ENCODE results near the gene REEP3.
"Not testable (repeated sequence)": the region's sequence is repeated elsewhere in the genome, so short reads cannot be mapped to it uniquely, and the experiment has no call there.

REEP3 gene

DNA sequence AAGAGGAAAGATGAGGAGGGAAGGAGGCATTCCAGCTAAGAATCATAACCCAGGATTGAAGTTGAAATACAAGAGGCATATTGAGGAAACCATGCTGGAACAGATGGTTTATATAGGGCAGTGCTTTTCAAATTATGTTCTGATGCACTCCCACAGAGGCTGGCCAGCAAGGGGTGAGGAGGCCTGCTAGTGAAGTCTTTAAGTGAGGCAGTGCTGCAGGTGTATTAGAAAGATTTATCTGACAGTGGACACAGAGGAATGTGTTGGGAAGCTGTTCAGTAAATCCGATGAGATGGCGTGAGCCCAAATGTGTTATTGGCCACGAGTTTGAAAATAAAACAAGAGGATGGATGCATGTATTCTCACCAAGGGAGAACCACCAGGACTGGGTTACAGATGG, 28.6 kb downstream of the REEP3 start:
- no peak for DNase-seq (ENCODE audit: low read depth)

- no peak for DNase-seq (ENCODE audit: low read depth)
These were observed 31.8 kb downstream of the REEP3 start for GRCh38 chr10:63553031-63553430.

- no peak for DNase-seq (ENCODE audit: low read depth)
These were observed 32.3 kb downstream of the REEP3 start for GRCh38 chr10:63553473-63553872.

- DNase-seq (ENCODE audit: low read depth): no peak
These were observed 33.5 kb downstream of the REEP3 start for GRCh38 chr10:63554657-63555056.

- no peak for DNase-seq (ENCODE audit: low read depth)
These were observed 34.1 kb downstream of the REEP3 start for GRCh38 chr10:63555330-63555729.

DNA sequence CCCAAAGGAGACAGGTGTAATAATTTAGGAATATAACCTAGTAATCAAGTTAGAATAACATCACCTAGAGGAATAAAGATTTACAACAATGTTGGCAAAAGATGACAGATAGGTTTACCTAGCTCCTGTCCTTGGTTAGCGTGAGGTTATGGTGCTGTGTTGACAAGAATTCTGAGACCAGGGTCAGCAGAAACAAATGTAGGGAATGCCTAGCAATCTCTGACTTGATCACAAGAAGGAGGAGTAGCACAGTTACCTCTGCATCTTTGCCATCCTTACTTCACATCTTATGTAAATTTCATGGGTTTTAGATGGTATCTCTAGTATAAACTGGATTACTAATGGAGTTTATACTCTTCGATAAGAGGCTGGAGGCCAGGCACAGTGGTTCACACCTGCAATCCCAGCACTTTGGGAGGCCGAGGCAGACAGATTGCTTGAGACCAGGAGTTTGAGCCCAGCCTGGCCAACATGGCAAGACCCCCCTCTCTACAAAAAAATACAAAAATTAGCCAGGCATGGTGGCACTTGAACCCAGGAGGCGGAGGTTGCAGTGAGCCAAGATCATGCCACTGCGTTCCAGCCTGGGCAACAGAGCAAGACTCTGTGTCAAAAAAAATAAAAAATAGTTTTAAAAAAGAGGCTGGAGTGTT, 37.1 kb downstream of the REEP3 start:
- DNase-seq (ENCODE audit: low read depth): no peak

DNA sequence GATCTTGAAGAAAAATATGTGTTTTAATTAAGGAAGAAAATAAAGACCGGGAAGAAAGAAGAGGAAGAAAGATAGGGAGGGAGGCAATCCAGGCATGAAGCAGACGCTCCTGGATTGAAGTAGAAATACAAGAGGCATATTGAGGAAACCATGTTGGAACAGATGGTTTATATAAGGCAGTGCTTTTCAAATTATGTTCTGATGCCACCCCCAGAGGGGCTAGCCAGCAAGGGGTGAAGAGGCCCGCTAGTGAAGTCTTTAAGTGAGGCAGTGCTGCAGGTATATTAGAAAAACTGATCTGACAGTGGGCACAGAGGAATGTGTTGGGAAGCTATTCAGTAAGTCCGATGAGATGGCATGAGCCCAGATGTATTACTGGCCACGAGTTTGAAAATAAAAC, 40.1 kb downstream of the REEP3 start:
- DNase-seq (ENCODE audit: low read depth): no peak

- DNase-seq (ENCODE audit: low read depth): no peak
These were observed 41.2 kb downstream of the REEP3 start for GRCh38 chr10:63562391-63562790.

- DNase-seq (ENCODE audit: low read depth): no peak
These were observed 41.7 kb downstream of the REEP3 start for GRCh38 chr10:63562857-63563256.

GRCh38 chr10:63563623-63564022, 42.4 kb downstream of the REEP3 start:
- DNase-seq (ENCODE audit: low read depth): no peak

GRCh38 chr10:63564731-63565130, 43.5 kb downstream of the REEP3 start:
- DNase-seq (ENCODE audit: low read depth): not testable (repeated sequence)

DNA sequence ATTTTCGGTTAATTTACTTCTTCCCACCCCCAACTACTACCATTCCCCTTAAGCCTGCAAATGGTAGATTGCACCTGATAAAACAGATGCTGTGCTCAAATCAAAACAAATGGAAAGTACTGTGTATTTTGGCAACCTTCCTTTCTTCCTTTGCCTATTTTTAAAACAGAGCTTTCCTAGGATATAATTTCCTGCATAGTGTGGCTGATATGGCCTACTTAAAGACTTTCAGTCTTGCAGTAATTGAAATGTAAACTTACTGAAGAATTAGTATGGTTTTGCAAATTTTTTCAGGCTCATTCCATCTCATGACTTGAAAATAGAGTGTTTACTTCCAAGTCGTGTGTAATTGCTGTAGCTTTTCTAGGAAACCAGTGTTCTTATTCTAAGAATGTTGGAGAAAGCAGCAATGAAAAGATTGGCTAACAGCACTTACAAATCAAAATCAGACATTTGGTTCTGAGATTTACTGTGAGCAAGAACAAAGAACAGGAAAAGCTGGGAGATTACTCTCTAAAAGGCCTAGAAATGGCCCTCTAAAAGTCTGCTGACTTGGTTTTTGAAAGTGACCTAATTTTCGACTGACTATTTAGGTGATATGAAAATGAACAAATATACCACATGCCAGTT, 52.0 kb downstream of the REEP3 start:
- no peak for DNase-seq (ENCODE audit: low read depth)

- no peak for DNase-seq (ENCODE audit: low read depth)
These were observed 52.8 kb downstream of the REEP3 start for GRCh38 chr10:63574011-63574410.

DNA sequence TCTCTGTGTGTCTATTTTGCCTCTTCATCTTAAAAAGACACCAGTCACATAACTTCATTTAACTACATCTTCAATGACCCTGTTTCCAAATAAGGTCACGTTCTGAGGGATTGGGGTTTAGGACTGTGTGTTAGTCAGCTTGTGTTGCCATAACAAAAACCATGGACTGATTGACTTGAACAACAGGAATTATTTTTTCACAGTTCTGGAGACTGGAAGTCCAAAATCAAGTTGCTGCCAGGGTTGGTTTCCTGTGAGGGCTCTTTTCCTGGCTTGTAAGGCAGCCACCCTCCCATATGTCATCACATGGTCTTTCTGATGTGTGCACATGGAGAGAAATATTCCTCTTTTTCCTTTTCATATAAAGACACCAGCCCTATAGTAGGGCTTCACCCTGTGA, 55.3 kb downstream of the REEP3 start:
- no peak for DNase-seq (ENCODE audit: low read depth)

DNA sequence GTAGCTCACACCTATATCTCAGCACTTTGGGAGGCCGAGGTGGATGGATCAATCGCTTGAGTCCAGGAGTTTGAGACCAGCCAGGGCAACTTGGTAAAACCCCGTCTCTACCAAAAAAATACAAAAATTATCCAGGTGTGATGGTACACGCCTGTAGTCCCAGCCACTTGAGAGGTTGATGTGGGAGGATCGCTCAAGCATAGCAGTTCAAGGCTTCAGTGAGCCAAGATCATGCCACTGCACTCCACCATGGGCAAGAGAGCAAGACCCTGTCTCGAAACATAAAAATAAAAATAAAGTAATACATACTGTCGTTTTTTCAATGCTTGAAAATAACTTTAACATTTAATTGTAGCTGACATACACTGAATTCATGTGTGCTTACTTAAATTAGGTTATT, 57.3 kb downstream of the REEP3 start:
- DNase-seq (ENCODE audit: low read depth): no peak

DNA sequence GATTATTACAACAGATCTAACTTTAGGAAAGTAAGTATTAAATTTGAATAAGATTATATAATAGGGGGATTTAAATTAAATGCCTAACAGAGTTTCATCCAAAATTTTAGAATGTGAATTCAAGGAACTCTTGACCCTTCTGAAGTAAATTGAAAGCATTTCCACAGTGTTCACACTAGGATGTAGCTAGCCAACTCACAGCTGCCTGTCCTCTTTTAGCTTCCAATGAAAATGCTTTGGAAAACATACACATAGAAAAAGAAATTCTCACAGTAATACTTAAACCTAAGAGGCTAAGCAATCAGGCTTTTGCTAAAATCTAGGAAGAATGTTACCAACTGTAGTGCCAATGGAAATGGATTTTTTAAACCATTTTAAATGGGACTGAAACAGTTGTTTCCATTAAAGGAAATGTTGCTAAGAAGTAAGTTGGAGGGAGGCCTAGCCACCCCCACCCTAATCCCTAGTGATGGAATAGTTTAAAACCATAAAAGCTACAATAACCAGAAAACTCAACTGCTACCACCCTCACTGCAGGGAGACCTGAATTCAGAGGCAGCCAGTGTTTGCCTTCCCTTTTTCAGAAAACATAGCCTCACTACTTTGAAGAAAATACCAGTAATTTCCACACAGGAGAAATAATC, 58.3 kb downstream of the REEP3 start:
- no peak for DNase-seq (ENCODE audit: low read depth)

DNA sequence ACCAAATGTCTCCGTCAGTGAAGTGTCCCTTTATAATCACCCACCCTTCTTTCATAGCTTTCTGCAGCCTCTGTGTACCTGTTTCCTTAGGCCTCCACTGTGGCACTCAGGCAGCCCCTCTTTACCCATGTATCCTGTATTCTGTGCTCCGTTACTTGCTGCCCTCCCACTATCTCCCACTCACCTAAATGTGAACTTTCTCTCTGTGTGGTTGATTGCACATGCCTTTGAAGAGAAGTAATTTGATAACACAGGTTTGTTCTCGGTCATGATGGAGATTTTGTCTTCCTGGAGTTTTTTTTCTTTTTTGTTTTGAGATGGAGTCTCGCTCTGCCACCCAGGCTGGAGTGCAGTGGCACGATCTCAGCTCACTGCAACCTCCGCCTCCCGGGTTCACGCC, 61.5 kb downstream of the REEP3 start:
- DNase-seq (ENCODE audit: low read depth): no peak

DNA sequence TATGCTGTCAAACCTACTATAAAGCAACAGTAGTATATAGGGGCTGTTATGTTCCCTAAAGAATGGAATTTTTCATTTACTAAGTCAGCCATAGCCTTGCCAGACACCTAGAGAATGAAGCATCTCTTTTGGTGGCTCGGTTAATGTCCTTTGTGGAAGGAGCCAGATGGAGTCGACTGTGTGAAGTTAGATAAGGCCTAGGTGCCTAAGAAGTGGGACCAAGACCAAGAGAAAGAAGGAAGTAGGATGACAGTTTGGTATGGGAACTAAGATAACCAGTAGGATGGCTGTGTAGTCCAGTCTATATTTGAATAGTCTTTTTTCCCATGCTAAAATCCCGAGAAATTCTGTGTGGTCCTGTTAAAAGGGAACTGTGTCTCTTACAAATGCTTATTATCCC, 62.2 kb downstream of the REEP3 start:
- no peak for DNase-seq (ENCODE audit: low read depth)

- DNase-seq (ENCODE audit: low read depth): no peak
These were observed 62.9 kb downstream of the REEP3 start for GRCh38 chr10:63583909-63584724.

GRCh38 chr10:63584725-63585035, 63.5 kb downstream of the REEP3 start:
- no peak for DNase-seq (ENCODE audit: low read depth)

- DNase-seq (ENCODE audit: low read depth): no peak
These were observed 63.8 kb downstream of the REEP3 start for GRCh38 chr10:63585041-63585440.

- no peak for DNase-seq (ENCODE audit: low read depth)
These were observed 64.8 kb downstream of the REEP3 start for GRCh38 chr10:63586043-63586442.

DNA sequence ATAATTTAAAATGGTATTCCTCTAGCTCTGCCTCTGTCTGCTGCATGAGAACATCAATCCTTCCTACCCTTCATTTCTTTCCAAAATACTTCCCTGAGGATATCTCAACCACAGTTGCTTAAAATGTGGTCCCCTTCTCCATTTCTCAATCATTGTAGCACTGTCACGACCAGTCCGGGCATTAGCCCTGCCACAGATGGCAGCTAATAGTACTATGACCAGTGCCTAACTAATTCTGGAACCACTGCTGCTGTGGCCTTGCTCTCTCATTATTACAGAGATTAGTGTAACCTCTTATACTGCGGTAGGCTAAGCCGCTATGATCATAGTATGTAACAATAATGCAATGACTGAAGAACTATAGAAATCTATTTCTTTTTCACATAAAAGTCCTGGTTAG, 66.0 kb downstream of the REEP3 start:
- DNase-seq (ENCODE audit: low read depth): no peak
